HS-5 (cell line): ENCODE results near the gene GMPR2.

ENCODE experiments used
- DNase-seq: peaks from one replicate; pipeline ENCODE4 v3.0.0-alpha.2; 2012; ENCODE audit warnings: low read depth

Gene GMPR2

DNA sequence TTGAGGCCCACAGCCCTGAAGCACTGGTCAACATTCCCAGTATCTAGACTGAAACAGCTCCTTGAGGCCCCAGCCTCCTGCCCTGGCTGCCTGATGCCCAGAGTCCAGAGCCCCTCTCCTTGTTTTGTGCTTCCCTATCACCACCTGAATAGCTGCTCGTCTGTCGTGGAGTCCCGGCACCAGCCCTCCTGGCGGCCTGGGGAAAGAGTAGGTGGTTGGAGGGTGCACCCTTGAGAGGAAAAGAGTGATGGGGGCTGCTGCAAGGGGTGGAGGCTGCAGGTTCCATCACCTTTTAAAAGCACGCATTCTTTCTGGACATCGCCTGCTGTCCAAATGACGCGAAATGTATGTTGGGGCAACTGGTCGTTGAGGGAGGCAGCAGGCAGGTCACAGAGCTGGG lies 35.5 kb downstream of the GMPR2 start:
- DNase-seq: no peak

DNA sequence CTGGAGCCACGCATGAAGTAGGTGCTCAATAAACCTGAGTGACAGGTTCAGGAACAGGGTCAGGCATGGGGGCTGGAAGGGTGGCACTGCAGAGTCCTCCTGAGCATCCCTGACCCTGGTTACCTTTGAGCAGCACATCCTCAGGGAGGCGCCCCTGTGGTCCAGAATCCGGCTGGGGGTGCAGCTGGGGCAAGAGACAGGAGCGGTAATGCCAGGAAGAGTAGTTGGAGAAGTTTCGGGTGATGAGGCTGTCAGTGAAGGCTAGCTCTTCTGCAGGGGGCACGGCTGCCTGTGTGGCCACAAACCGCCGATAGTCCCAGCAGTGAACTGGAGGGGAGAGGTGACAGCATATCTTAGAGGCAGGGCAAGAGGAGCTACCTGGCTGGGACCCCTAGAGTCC lies 36.6 kb downstream of the GMPR2 start:
- DNase-seq: no peak

DNA sequence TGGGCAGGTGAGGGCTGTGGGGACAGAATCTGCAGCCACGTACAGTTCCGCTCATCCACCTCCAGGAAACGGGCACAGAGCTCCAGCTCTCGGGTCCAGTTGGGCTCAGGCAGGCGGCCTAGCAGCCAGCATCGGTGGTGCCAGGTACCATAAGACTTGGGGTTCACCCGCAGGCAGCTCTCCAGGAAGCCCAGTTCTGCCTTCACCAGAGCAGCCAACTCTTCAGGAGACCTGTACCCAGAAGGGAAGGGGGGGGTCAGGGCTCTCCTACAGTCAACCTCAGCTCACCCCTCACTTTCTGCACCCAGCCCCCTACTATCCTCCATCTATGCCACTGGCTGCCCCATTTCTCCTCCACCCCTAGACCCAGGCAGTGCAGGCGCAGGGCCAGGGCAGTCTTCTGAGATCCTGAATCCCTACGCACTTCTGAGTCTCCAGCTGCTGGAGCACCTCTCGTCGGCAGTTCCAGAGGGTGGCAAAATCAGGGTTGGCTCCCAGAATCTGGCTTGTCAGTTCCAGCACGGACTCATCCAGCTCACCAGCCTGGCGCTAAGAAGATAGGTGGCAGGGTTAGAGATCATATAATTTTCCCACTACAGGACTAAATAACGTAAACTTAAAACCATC lies 37.3 kb downstream of the GMPR2 start:
- no peak for DNase-seq

DNA sequence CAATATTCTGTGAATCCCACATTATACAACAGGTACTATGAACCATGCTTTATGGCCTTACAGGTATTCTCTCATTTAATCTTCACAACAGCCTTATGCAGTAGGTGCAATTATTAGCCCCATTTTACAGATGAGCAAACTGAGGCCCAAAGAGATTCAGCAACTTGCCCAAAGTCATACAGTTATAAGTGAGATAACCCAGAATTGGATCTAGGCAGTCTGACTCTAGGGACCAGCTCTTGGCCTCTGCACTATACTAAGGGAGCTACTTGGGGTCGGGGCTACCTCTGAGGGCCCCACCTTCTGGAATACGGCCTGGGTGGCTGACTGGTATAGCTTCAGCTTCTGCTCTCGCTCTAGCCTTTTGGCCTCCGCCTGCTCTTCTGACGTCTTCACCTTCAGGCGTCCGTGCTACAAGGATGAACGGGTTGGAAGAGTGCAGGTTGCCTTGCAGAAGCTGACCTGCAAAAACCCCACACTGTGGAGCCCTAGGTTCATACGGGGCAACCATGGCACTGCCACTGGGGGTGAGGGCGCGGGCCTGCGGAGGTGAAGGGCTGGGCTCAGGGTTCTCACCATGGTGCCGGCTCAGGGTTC lies 37.9 kb downstream of the GMPR2 start:
- DNase-seq: peak; percentile 3

DNA sequence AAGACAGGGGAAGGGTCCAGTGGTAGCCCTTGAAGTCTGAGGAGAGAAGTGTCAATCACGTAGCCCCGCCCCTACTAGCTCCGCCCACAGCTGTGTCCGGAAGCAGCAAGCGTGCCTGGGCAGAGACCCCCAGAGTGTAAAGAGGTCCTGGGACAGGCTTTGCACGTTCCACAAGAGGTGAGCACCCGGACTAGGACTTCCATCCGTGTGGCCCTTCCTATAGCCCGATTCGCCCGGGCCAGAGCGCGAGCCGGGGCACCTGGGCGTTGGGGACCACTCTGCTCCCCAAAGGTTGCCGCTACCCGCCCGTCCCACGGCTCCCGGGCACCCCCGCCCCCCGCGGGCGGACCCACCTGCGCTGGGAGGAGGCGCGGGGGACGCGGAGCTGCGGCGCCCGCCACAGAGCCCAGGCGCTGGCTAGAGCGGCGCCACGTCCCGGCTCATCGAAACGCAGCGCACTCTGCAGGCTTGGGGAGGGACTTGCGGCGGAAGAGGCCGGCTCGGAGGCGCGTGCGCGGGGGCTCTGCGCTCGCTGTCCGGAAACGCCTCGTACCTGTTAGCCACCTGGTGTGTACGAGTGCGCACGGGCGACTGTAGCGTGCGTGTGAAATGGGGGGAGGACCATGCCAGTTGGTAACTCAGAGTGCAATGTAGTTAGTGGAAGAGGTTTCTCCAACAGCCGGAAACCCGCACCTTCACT lies 38.6 kb downstream of the GMPR2 start, which contains the start of gene RABGGTA:
Gene RABGGTA, minus strand, starts transcription at position 464 of the 700 bp plus-strand sequence. CDS start 482 bp downstream, outside the sequence.
- DNase-seq: peak; percentile 19

DNA sequence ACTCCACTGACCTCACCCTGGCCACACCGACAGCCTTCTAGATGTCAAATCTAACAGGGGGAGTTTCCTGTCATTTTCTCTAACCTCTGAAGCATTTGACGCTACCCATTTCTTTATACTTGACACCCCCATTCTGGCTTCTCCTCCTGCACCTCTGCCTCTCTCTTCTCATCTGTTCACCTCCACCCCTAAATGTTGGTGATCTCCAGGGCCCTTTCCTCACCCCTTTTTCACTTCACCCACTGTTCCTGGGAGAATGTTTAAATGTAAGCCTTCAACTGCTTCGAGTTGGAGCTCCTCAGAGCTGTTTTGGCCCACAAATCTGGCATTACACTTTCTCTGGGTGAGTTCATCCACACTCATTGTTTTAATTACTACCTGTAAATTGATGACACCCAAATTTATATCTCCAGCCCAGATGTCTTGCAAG lies 39.1 kb downstream of the GMPR2 start:
- peak; percentile 3 for DNase-seq

DNA sequence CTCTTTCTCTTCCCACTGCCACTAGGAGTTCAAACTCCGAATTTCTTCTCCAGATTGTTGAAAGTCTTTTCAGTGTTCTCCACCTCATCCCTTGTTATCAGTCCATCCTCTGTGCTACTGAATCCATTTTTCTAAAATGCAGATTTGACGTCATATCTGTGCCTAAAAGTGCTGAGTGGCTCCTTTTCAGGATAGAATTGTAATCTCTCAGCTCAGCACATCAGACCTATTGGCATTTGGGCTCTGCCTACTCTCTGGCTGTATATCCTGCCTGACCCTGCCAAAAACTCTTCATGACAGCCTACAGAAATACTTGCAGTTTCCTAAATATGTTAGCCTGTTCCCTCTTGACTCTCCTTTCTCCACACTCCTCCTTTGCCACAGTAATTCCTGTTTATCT lies 39.7 kb downstream of the GMPR2 start:
- DNase-seq: no peak

DNA sequence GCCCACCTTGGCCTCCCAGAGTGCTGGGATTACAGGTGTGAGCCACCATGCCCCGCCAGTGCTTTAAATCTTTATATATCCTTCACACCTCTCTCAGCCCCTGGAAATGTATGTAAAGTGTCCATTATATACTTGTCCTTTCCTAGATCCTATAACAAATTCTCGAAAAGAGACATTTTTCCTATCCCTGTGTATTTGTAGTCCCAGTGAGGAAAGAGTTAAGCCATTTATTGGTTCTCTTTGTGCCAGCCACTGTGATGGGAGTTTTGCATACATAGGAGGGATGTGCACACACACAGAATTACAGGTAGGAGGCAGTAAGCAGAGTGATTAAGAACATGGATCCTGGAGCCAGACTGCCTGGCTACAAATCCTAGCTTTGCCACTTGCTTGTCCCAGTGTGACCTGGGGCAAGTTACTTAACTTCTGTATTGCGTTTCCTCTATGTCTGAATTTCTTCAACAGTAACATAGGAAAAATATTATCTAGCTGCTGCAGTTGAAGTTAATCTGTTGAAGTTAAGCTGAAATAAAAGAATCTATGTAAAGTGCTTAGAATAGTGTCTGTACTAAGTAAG lies 40.8 kb downstream of the GMPR2 start:
- DNase-seq: no peak

DNA sequence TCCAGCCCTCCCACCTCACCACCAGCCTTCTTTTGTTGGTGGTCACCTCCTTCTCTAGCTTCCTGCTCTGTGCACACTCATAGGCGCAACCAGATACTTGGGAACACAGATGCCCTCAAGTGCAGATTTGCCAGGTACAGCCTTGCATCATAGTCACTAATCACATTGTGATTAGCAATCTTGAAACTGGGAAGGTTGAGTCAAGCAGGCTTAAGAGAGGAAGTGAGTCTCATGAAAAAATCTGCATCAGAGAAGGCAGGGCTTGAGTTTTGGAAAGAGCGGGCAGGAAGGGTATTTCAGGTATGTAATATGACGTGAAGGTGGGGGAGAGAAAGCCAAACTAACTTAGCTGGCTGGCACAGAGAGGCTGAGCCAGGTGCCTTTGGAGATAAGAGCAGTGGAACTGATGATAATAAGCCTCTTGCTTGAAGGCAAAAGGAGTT lies 41.4 kb downstream of the GMPR2 start:
- DNase-seq: peak; percentile 4

DNA sequence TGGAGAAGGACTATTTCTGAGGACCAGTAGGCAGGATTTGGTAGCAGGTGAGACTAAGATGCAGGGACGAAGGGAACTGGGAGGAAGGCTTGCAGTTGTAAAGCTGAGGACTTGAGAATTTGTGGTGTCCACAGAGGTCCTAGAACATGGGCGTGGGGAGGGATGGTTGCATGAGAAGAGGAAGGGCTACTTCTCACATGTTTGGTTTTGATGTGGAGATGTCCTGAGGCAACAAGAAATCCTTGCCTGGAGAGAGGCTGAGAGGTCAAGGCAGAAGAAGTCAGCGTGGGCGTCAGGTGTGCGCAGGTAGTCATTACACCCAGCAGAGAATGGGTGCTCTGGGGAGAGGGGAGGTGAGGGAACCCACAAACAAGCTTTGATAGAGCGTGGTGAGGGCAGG lies 44.3 kb downstream of the GMPR2 start:
- DNase-seq: no peak

DNA sequence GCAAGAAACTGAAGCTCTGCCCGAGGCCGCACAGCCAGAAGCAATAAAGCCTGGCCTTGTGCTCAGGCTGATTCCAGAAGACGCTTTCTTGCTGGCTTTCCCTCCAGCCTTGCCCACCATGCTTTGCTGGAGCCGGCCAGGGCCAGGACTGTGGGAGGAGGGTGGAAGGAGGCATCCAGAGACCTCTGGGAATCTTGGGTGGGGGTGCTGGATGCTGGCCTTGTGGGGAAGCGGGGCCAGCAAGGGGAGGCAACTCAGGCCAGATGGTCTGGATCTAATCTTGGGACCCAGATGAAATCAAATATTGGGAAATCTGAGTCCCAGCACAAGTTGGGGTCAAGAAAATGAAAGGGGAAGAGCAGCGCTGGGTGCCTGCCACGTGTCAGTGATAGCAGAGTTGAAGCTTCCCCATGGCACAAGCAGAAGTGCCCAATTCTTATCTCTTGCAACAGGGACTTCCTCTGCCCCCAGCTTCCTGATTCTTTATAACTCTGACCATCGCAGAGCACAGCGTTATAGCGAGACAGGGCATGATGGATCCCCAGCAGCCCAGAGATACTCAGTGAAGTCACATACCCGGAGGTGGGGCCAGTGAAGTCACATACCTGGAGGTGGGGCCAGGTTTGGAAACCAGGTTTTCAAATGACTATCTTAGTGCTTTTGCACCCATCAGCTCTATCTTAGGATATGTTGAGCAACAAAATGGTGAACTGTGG lies 45.0 kb downstream of the GMPR2 start:
- no peak for DNase-seq

DNA sequence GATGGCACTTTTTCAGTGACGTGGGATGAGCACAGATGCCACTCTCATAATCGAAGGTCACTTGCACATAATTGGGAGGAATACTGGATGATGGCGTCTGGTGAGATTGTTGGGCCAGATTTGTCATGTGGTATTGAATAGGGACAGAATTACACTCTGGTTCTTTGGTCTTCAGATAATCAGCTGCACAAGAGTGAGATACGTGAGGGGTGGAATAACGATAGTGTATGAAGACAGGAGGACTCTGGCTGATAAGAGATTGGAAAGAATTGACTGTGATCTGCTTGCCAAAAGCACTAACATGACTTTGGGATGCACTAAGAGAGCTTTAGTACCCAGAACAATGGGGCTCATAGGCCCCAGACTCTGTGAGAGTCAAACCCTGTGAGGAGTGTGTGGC lies 45.7 kb downstream of the GMPR2 start:
- no peak for DNase-seq

DNA sequence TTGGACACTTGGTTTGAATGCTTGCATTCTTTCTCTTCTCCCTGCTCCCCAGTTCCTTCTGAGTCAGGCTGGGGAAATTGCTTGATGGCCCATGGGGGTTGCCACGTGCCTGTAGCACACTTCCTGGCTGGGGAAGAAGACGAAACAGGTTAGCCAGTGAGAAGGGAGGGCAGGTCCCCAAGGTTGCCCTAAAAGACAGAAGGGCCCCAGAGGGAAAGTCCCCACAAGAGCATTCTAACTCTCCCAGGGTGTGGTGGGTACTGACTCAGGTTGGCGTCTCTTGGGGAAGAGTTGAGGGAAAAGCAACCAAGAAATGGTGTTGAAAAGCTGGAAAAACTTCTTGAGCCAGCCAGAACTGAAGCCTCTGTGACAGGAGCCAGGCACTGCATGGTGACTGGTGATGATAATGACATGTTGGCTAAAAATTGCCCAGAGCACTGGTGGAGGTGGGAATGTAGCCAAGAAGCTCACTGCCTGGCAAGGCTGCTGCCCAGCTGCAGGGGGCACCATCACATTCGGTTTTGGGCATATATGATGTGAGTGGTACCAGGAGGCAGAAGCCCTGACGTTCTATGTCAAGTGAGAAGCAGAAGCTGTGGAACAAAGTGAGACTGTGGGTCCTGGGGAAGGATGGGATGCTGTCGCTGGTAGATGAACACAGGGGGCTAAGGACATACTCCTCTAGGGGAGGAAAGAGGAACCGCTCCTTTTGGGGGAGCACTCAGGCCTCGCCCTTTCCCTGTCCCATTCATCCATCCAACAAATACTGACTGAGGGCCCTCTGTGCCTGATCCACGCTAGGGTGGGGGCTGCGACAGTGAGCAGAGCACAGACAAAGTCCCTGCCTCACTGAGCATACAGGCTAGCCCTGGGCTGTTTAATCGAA lies 46.8 kb downstream of the GMPR2 start:
- no peak for DNase-seq

DNA sequence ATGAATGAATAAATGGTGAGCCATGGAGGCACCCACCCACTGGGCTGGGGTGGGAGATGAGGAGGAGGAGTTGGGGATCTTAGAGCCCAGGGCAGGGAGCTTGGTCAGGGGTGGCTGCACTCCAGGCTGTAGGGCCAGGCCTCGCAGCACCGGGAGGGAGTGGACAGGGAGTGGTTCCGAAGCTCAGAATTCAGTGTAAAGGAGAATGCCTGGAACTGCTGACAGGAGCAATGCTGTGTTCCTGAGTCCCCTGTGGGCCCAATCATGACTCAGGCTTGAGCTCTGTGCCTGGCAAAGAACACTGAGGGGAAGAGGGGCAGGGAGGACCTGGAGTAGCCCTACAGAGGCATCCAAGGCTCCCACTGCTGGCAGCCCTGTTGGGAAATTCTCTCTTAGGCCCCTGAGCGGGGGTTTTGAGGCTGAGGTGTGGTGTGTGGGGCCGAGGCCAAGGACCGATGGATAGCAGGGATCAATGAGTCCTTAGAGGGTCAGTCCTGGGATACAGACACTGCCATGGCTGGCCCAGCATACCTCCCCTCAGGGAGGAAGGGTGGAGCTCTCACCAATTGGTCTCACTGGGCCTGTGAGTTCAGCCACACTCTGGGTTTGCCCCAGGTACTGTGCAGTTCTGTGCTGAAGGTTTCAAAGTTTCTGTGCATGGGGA lies 48.2 kb downstream of the GMPR2 start:
- DNase-seq: no peak

DNA sequence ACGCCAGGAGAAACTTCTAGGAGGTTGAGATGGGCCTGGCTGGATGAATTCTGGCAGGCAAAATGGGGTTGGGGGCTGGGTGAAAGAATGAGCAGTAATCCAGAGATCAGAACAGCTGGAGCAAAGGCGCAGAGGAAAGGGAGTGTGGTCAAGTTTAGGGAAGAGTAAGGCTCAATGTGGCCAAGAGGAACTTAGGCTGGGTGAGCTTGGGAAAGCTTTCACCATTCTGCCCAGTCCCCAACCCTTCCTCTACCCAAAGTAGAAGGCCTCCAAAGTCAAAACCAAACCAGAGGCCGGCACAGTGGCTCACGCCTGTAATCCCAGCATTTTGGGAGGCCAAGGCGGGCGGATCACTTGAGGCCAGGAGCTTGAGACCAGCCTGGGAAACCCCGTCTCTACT lies 48.9 kb downstream of the GMPR2 start:
- no peak for DNase-seq

DNA sequence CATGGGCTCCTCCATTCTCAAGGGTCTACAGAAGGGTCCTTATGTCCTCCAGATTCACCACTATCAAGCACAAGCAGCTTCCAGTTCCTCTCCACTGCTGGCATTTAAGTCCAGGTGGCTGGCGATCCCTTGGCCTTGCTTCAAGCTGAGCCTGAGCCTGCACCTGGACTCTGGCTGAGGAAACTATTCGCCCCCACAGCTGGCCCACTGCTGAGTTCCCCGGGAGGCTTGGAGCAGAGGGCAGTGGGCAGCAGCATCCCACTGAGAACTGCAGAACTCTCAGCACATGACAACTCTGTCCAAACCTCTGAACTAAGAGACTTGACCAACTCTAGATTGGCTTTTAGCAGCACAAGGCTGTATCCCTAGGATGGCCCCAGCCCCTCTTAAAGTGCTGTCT lies 50.0 kb downstream of the GMPR2 start:
- DNase-seq: no peak

DNA sequence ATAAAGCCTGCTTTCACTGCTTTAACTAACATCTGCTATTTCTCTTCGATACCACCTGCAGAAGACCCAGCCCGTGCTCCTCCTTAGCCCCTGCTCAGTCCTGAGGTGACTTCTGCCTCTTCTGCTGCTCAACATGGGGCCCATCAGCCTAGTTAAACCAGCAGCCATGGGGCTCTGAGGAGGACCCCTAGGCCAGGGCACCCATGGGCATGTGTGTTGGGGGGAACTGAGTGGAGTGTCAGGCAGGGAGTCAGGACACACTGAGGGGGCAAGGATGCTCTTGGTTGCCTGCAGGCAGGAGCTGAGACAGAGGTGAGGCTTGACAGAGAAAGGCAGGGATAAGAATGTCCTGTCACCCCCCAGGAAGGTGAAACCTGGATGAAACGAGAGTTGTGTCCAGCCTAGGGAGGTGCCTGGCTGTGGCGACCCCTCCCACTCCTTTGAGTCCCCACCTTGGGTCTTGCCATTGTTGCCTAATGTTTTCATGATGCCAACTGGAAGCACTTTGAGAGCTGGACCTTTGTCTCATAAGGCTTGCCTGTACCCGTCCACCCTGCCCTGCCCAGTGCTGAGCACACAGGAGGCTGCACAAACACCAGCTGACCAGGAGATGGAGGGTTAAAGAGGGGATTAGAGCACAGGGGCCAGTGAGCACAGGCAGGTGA lies 51.2 kb downstream of the GMPR2 start:
- no peak for DNase-seq

DNA sequence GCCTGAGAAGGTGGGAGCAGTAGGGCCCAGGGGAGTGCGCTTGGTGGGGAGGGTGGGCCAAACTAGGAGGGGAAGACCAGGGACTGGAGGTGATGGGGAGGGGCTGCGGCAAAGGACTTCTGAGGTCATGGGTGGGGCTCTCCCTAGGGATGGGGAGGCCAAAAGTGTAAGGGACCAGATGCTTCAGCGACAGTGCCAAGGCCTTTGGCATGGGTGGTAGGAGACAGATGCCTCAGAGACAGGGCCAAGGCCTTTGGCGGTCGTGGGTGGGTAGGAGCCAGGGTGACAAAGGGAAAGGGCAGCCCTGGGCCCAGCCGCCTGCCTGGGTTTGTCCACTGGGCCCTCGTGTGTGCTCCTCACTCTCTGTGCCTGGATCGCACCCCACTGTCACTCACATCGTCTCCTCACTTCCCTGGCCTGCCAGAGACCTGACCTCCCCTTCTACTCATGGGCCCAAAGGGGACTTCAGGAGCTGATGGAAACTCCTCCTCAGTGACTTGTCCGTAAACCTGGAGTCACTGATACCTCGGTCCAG lies 51.8 kb downstream of the GMPR2 start:
- DNase-seq: no peak

DNA sequence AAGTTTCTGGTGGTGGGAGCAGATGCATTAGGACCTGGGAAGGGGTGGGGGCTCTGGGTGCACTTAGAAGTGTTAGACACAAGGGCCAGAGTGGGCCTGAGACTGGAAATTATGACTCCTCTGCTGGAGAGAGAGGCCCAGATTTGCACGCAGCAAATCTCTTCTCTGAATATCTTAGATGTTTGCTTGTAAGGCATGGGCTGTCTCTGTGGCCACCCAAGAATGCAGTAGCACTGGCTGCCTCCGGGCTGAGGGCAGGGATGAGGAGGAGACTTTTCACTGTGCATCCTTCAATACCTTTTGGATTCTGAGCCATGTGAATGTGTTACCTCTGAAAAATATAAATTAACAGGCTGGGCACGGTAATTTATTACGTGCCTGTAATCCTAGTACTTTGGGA lies 52.6 kb downstream of the GMPR2 start:
- no peak for DNase-seq

DNA sequence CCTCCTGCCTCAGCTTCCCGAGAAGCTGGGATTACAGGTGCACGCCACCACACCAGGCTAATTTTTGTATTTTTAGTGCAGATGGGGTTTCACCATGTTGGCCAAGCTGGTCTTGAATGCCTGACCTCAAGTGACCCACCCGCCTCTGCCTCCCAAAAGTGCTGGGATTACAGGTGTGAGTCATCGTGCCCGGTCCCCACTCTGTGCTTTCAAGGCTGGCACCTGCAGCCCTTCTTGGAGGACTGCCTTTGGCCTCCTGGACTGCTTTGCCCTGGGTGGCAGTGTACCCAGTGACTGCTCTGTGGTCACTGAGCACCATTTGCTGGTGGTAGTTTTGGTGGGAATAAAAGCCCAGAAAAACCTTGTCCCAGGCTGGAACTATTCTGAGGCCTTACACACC lies 54.3 kb downstream of the GMPR2 start:
- DNase-seq: no peak
